Adrenal gland (tissue), 19 donors: ENCODE results near the gene DDX56. TPM values are rescaled to one million over a fixed set of nuclear protein-coding genes. Genes with fewer than 3 reads are reported as not detected.

Experiments
- DNase-seq, 7 donors: peaks; one replicate each; pipeline ENCODE4 v3.0.0-alpha.2; 2019 to 2020
- H3K27ac ChIP-seq, 5 donors: fragments of 200-600 bp; sonication (generic) in 4 of 5; 1 replicate in 3 of 5; 2 replicates in 2 of 5; pipeline versions ENCODE4 v1.5.1 to v1.8.0; 2016 to 2020; ENCODE audit warnings: mild to moderate bottlenecking in 1 of 5
- H3K27me3 ChIP-seq: fragments of 200-600 bp; 2 replicates; pipeline ENCODE4 v1.8.0; 2021
- H3K36me3 ChIP-seq, 2 donors: fragments of 200-600 bp; replicated peaks in 1 of 2; 1 replicate in 1 of 2; 2 replicates in 1 of 2; pipeline versions ENCODE4 v1.5.1 to v1.8.0; 2018 to 2022
- H3K4me1 ChIP-seq, 2 donors: fragments of 200-600 bp; replicated peaks in 1 of 2; 1 replicate in 1 of 2; 2 replicates in 1 of 2; pipeline versions ENCODE4 v1.5.1 to v1.8.0; 2018 to 2021
- H3K4me3 ChIP-seq, 4 donors: fragments of 200-600 bp; sonication (generic) in 3 of 4; one replicate each; pipeline ENCODE4 v1.5.1; 2016 to 2018
- H3K9me3 ChIP-seq, 3 donors: fragments of 200-600 bp; sonication (generic) in 1 of 3; replicated peaks in 1 of 3; 1 replicate in 2 of 3; 2 replicates in 1 of 3; pipeline versions ENCODE4 v1.5.1 to v1.8.0; 2016 to 2021
- POLR2A ChIP-seq, 2 donors: fragments of 450-650 bp; IDR thresholded peaks; one replicate each; pipeline ENCODE4 v1.6.1; 2017; ENCODE audit warnings: antibody characterized with exemption in 2 of 2, mild to moderate bottlenecking in 2 of 2, moderate library complexity in 1 of 2
- WGBS, 4 donors: extraction: QIAGEN DNeasy Blood & Tissue Kit in 2 of 4; methylation state at CpG; one replicate each; pipeline versions ENCODE4 v1.1.5 to v1.1.7; 2013 to 2017; 5-methylcytosine and 5-hydroxymethylcytosine counted together
- intact Hi-C, 2 donors: fragments of 100-400 bp; cut with DNase I; formaldehyde crosslinking; loops; one replicate each; pipeline versions ENCODE4 v1.14.1 to v1.15.0; 2022 to 2023
- long read RNA-seq, 10 donors: library from polyadenylated mRNA in 3 of 10; unstranded in 2 of 10; stranded (forward) in 1 of 10; transcript quantifications; one replicate each; pipeline ENCODE4 v2.0.0 and lab custom pipeline, GENCODE V29; 2021 to 2026
- polyA plus RNA-seq, 3 donors: library from polyadenylated mRNA; stranded (reverse); fragments of 200-250 nt in 2 of 3; fragments of 350-450 nt in 1 of 3; fragmentation: Illumina TruSeq in 1 of 3; extraction: RNeasy Lipid Tissue Mini Kit (QIAGEN cat#74804) in 1 of 3; gene quantifications; one replicate each; pipeline ENCODE4 v1.2.3, GENCODE V29; 2013 to 2014
- total RNA-seq, 9 donors: library from RNA; depleted of rRNA in 4 of 9; stranded (reverse); fragments of >200 nt in 4 of 9; fragments of 120-200 nt in 1 of 9; fragmentation: NEBNext Ultra II Directional in 1 of 9; extraction: Animal tissue kit (Norgen Biotek cat#: 25700) in 1 of 9; gene quantifications; one replicate each; pipeline versions ENCODE4 v1.1.0 to v1.2.4, GENCODE V29; 2013 to 2023
- TF ChIP-seq, protein P1 (sequence below), 6 experiments: fragments of 450-650 bp in 4 of 6; fragments of 200-600 bp in 2 of 6; sonication (generic) in 1 of 6; IDR thresholded peaks; 1 replicate in 5 of 6; 2 replicates in 1 of 6; pipeline versions ENCODE4 v1.5.1 to v1.8.0; 2016 to 2021; ENCODE audit warnings: antibody characterized with exemption in 6 of 6, mild to moderate bottlenecking in 2 of 6, moderate library complexity in 1 of 6
- donor health status: healthy with polysubstance abuse.
- donor health status: Bipolar disorder and iron deficiency.
- donor health status: DM: yes; HTN: yes; CAD: no.
- donor health status: DM: no; HTN: no; CAD: no.
- donor health status: DM: no; HTN: no; CAD: no.
- donor health status: DM: yes; HTN: yes; CAD: no.

Gene DDX56, protein sequence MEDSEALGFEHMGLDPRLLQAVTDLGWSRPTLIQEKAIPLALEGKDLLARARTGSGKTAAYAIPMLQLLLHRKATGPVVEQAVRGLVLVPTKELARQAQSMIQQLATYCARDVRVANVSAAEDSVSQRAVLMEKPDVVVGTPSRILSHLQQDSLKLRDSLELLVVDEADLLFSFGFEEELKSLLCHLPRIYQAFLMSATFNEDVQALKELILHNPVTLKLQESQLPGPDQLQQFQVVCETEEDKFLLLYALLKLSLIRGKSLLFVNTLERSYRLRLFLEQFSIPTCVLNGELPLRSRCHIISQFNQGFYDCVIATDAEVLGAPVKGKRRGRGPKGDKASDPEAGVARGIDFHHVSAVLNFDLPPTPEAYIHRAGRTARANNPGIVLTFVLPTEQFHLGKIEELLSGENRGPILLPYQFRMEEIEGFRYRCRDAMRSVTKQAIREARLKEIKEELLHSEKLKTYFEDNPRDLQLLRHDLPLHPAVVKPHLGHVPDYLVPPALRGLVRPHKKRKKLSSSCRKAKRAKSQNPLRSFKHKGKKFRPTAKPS
- total RNA-seq (10 to 100 TPM; 35.9 to 91.8 (median 57.0) TPM), polyA plus RNA-seq (100 to 1,000 TPM in 2 of 3 donors, 10 to 100 TPM in 1; 71.4 to 543 (median 232) TPM)
- long read RNA-seq, donor 1, transcript DDX56-201 (14 exons, 2,336 nt) = major isoform, 12 of 19 reads
- long read RNA-seq, donor 1, partial matches to known transcripts = 6 of 19 reads
- long read RNA-seq, donor 1, other reads (novel, unspliced or antisense) = 0 of 19 reads
- long read RNA-seq, donor 2, transcript DDX56-201 (14 exons, 2,336 nt) = major isoform, 16 of 23 reads
- long read RNA-seq, donor 2, partial matches to known transcripts = 7 of 23 reads
- long read RNA-seq, donor 2, other reads (novel, unspliced or antisense) = 0 of 23 reads
- long read RNA-seq, donor 3, transcript DDX56-201 (14 exons, 2,336 nt) = major isoform, 17 of 17 reads
- long read RNA-seq, donor 3, partial matches to known transcripts = 0 of 17 reads
- long read RNA-seq, donor 3, other reads (novel, unspliced or antisense) = 0 of 17 reads
- long read RNA-seq, donor 4, transcript DDX56-201 (14 exons, 2,336 nt) = major isoform, 37 of 49 reads
- long read RNA-seq, donor 4, partial matches to known transcripts = 6 of 49 reads
- long read RNA-seq, donor 4, other reads (novel, unspliced or antisense) = 3 of 49 reads
- long read RNA-seq, donor 5, transcript DDX56-201 (14 exons, 2,336 nt) = major isoform, 109 of 155 reads
- long read RNA-seq, donor 5, transcript DDX56-206 (14 exons, 1,853 nt) = minor isoform, 12 of 155 reads
- long read RNA-seq, donor 5, partial matches to known transcripts = 8 of 155 reads
- long read RNA-seq, donor 5, other reads (novel, unspliced or antisense) = 22 of 155 reads
- long read RNA-seq, donor 6, transcript DDX56-201 (14 exons, 2,336 nt) = major isoform, 17 of 31 reads
- long read RNA-seq, donor 6, partial matches to known transcripts = 7 of 31 reads
- long read RNA-seq, donor 6, other reads (novel, unspliced or antisense) = 3 of 31 reads
- long read RNA-seq, donor 7, transcript DDX56-201 (14 exons, 2,336 nt) = major isoform, 6 of 6 reads
- long read RNA-seq, donor 7, partial matches to known transcripts = 0 of 6 reads
- long read RNA-seq, donor 7, other reads (novel, unspliced or antisense) = 0 of 6 reads
- long read RNA-seq, donor 8, transcript DDX56-201 (14 exons, 2,336 nt) = major isoform, 12 of 27 reads
- long read RNA-seq, donor 8, partial matches to known transcripts = 12 of 27 reads
- long read RNA-seq, donor 8, other reads (novel, unspliced or antisense) = 0 of 27 reads
- long read RNA-seq, donor 9, transcript DDX56-201 (14 exons, 2,336 nt) = major isoform, 16 of 18 reads
- long read RNA-seq, donor 9, partial matches to known transcripts = 0 of 18 reads
- long read RNA-seq, donor 9, other reads (novel, unspliced or antisense) = 0 of 18 reads
- long read RNA-seq, donor 10, partial matches to known transcripts = 19 of 24 reads
- long read RNA-seq, donor 10, other reads (novel, unspliced or antisense) = 0 of 24 reads

DNA sequence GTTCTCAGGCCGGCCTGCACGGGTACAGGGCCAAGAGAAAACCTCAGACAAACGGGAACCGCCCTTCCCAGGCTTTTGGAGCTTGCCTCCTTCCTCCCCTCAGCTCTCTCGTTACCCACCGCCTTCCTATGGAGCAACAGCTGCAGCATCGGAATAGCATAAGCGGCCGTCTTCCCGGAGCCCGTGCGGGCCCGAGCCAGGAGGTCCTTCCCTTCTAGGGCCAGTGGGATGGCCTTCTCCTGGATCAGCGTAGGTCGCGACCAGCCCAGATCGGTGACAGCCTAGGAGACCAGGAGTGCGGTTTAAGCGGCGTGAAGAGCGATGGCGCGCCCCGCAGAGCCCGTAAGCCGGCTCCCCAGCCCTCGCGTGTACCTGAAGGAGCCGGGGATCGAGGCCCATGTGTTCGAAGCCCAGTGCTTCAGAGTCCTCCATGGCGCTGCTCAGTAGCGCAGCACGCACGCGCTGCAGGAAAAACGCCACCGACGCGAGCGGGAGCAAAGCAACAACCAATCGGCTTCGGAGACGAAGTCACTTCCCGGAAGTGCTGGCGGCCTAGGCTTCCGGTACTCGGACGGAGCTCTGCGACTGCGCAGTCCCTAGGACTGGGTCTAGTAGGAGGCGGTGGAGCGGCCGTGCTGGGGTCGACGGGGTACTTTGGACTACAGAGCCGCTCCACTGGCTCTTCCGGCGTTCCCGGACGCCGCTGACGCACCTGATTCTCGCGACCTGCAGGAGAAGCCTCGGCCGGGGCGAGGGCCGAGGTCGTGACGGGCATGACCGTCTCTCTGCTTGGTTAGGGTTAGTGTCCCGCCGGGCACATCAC is at the start of gene DDX56:
Gene DDX56, minus strand, starts transcription at position 445 of the 823 bp plus-strand sequence. Its CDS starts 13 bp downstream, at position 432.
- Histone ChIP-seq H3K27ac (peak within 1 kb of the TSS; percentile 6 to 87 (median 80)), H3K4me3 (peak within 1 kb of the TSS; percentile 46 to 92 (median 58)), H3K4me1 (peaks cover 6 to 14% of the 10 kb centered on the region in 2 donors), H3K27me3 (no peaks in the 10 kb centered on the region), H3K36me3 (peaks cover 0 to 55% of the 10 kb centered on the region in 2 donors), H3K9me3 (no peaks in the 10 kb centered on the region)
- intact Hi-C loops = no loop called here
- peak; percentile 93 to 97 (median 96) for DNase-seq
- TF ChIP-seq POLR2A (IDR thresholded peaks at IDR 0.05) = peak; percentile 74 to 88
- TF ChIP-seq, protein P1, sequence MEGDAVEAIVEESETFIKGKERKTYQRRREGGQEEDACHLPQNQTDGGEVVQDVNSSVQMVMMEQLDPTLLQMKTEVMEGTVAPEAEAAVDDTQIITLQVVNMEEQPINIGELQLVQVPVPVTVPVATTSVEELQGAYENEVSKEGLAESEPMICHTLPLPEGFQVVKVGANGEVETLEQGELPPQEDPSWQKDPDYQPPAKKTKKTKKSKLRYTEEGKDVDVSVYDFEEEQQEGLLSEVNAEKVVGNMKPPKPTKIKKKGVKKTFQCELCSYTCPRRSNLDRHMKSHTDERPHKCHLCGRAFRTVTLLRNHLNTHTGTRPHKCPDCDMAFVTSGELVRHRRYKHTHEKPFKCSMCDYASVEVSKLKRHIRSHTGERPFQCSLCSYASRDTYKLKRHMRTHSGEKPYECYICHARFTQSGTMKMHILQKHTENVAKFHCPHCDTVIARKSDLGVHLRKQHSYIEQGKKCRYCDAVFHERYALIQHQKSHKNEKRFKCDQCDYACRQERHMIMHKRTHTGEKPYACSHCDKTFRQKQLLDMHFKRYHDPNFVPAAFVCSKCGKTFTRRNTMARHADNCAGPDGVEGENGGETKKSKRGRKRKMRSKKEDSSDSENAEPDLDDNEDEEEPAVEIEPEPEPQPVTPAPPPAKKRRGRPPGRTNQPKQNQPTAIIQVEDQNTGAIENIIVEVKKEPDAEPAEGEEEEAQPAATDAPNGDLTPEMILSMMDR (IDR thresholded peaks at IDR 0.05) = no peak
- WGBS, 4 donors = 0 to 1% (median 0%) methylated on average over 16 to 74 of the region's 74 CpGs

DNA sequence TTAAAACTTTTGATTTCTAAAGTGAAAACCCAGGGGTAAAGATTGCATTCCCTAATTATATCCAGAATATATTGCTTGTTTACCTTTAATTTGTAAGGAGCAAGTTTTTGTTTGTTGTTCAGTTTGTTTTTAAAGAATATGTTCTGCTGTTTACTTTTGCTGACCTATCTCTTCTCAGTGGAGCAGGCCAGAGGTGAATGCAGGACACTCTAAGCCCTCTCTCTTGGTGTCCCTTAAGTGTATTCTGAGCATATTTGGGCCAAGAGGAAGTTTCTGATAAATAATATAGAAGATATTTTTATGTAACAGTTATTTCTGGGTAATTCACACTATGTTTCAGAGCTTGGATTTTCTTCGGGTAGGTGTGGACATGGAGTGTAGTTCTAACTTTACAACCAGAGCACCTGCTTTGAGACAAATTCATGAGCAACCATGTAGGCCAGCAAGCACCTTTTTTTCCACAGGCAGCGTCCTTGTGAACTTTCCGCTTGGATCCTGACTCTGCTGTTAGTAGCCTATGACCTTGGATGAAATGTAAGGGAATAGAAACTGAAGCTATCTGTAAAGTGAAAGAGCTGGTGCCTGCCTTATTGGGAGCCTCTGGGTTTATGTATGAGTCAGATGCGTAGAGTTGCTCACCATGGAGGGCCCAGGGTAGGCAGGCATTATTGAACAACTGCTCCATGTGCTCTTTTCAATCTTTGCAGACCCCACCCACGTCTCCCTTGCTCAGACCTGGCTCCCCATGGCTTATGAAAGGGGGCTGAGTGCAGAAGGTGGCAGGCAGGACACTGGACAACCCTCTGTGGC is 48.8 kb upstream of the DDX56 start:
- Histone ChIP-seq H3K9me3 (no peaks in the 10 kb centered on the region), H3K4me3 (peak overlapping the region in 1 of 4 donors; percentile 1), H3K36me3 (peaks cover 0 to 26% of the 10 kb centered on the region in 2 donors), H3K4me1 (peaks cover 27 to 50% of the 10 kb centered on the region in 2 donors), H3K27me3 (no peaks in the 10 kb centered on the region), H3K27ac (peak overlapping the region; percentile 80 to 90 (median 83))
- TF ChIP-seq, protein P1 (IDR thresholded peaks at IDR 0.05) = no peak
- peak in 1 of 2 donors; percentile 52 for TF ChIP-seq POLR2A (IDR thresholded peaks at IDR 0.05)
- peak; percentile 45 to 79 (median 72) for DNase-seq
- intact Hi-C loops = no loop called here
- 37 to 41% (median 40%) methylated on average over 5 of the region's 5 CpGs for WGBS, 4 donors
